ENCODE data around the gene SP4. TPM values are rescaled to one million over a fixed set of nuclear protein-coding genes. Genes with fewer than 3 reads are reported as not detected.

Gene SP4
- total and polyA plus RNA-seq, 2 donors (not counting 3 experiments of a cell fraction or from before 2014, with no cell fraction given) = 3.3 to 8.8 TPM

- no peak overlapping the region for H2AFZ ChIP-seq (ENCODE audit: low read depth, low read length)
- POLR2A ChIA-PET = interaction anchor here (1.7 kb wide), 1 partner anchor 15 kb away, joined by 3 read pairs; no protein-coding TSS in a partner anchor
- no peak overlapping the region for H3K4me3 ChIP-seq (replicated peaks in 1 of 3; ENCODE audit: insufficient read depth in 1 of 3, low read depth in 1 of 3, low read length in 3 of 3)
- H3K9me3 ChIP-seq (replicated peaks; ENCODE audit: control insufficient read depth, insufficient read depth, low read length) = no peaks in the 10 kb centered on the region
- H3K9ac ChIP-seq (replicated peaks; ENCODE audit: extremely low read depth, insufficient read depth, low read length) = no peak overlapping the region
- intact Hi-C loops (cut with micrococcal nuclease) = no loop called here
- H3K4me1 ChIP-seq (ENCODE audit: control insufficient read depth, extremely low read depth, insufficient read depth, low read length) = no peaks in the 10 kb centered on the region
- dilution Hi-C loops (cut with MboI; ENCODE audit: extremely low pct_ligation_motif_present, low sequenced_read_pairs) = no loop called here
- no peak overlapping the region for H3K27ac ChIP-seq (ENCODE audit: insufficient read depth, low read depth, low read length)
- no TSS peak for BruUV-seq (replicated peaks)
- H3K9me1 ChIP-seq (replicated peaks; ENCODE audit: control insufficient read depth, extremely low read depth, insufficient read depth, low read length) = no peaks in the 10 kb centered on the region
- peaks cover 0 to 6% of the 10 kb centered on the region in 2 experiments for H3K27me3 ChIP-seq (ENCODE audit: control insufficient read depth in 2 of 2, insufficient read depth in 2 of 2, low read length in 2 of 2)
- TF ChIP-seq JUN (IDR thresholded peaks at IDR 0.05; ENCODE audit: borderline replicate concordance, insufficient read depth, insufficient read length, low read depth) = no peak
- TF ChIP-seq FOS (IDR thresholded peaks at IDR 0.05; ENCODE audit: borderline replicate concordance, insufficient read depth, low read length) = no peak
- peak in 1 of 2 donors; percentile 32 for TF ChIP-seq CTCF (IDR thresholded peaks at IDR 0.05; ENCODE audit: extremely low read depth in 1 of 2, insufficient read depth in 1 of 2, low read depth in 1 of 2, low read length in 2 of 2)
- TF ChIP-seq MYC (IDR thresholded peaks at IDR 0.05; ENCODE audit: low read depth, low read length) = no peak
- TF ChIP-seq POLR2A (IDR thresholded peaks at IDR 0.05; ENCODE audit: low read depth, low read length) = no peak
- no peak for TF ChIP-seq MAX (IDR thresholded peaks at IDR 0.05; ENCODE audit: insufficient read depth, insufficient read length)
- CTCF ChIA-PET = interaction anchor here (1.1 to 1.7 kb wide), 3 partner anchors 14 to 557 kb away, joined by 3 to 5 read pairs (median 4); no protein-coding TSS in a partner anchor
- FAIRE-seq = no peak
- no peaks in the 10 kb centered on the region for H4K20me1 ChIP-seq (replicated peaks; ENCODE audit: control insufficient read depth, extremely low read depth, insufficient read depth, low read length)
- H3K79me2 ChIP-seq (ENCODE audit: control insufficient read depth, insufficient read depth, low read length) = no peaks in the 10 kb centered on the region
- H3K36me3 ChIP-seq (ENCODE audit: control insufficient read depth in 2 of 2, extremely low read depth in 1 of 2, insufficient read depth in 2 of 2, low read length in 2 of 2) = no peaks in the 10 kb centered on the region
- DNase-seq (ENCODE audit: low read depth, low spot score) = peak; percentile 18
- no peak overlapping the region for H3K4me2 ChIP-seq (ENCODE audit: insufficient read depth, low read length)
Observed at GRCh38 chr7:21526007-21526406, 98.1 kb downstream of the SP4 start.
